GM18502 (cell line): ENCODE measurements around the gene NXN.
"Not testable (repeated sequence)": the region's sequence is repeated elsewhere in the genome, so short reads cannot be mapped to it uniquely, and the experiment has no call there.

Source experiments
- ATAC-seq: cut with Tn5 transposase; IDR thresholded peaks from one replicate; pipeline ENCODE4 v1.9.1; 2021; ENCODE audit warnings: mild to moderate bottlenecking; ENCODE audit not compliant: unreplicated experiment, poor library complexity

NXN gene

DNA sequence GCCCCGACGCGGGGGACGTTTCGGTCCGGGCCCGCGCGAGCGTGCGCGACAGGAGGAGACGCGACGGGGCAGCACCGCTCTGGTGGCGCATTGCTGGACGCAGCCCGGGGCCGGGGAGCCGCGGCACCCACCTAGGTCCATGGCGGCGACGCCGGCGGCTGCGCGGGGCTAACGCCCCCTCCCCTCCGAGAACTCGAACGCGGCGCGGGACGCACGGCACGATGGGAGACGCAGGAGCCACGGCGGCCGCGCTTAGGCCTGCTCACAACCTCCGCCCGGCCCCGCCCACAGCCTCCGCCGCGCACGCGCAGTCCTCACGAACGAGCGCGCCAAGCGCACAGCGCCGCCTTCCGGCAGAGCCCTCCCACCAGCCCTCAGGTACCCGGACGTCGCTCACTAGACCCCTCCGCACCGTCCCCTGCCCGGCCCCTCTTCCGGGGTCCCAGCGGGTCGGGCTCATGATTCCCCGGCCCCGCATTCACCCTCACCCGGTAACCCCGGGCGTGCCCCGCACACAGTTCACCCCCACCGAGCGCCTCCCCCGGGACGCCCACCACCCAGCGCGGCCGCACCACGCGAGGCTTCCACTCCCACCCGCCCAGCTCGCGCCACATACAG, 227.5 kb downstream of the NXN start, which contains the start of gene GEMIN4:
Gene GEMIN4, minus strand, starts transcription at position 263 of the 618 bp plus-strand sequence. Its CDS starts 122 bp downstream, at position 141.
- ATAC-seq = peak; percentile 83

DNA sequence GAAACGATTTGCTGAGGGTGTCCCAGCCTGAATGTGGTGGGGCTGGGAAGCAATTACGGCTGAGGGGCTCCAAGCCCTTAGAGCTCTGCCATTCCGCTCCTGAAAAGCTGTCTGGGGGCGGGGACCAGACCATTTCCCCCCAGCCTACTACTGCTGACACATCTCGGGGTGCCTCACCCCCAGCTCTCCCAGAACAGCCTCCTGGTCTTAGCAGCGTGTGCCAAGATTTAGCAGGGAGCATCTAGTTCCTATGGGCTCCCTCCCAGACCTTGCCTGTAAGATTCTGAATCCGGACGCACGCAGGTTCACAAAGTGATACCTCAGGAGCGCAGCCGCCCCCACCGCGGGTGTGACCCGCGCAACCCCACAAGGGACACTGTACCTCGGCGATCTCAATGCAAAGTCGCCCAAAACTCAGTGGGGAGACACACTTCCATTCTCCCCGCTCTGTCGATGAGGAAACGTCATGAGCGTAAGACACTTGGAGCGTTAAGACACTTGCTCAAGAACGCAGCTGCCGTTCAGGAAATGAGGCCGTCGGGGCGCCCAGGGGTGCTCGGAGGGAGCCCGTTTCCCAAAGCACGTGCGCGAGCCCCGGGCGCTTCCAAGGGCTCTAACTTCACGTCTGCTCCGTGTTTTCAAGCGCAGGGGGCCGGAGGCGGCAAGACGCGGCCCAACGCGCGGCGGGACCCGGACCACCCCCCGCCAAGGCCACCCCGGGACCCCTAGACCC, 228.1 kb downstream of the NXN start:
- ATAC-seq = peak; percentile 38

DNA sequence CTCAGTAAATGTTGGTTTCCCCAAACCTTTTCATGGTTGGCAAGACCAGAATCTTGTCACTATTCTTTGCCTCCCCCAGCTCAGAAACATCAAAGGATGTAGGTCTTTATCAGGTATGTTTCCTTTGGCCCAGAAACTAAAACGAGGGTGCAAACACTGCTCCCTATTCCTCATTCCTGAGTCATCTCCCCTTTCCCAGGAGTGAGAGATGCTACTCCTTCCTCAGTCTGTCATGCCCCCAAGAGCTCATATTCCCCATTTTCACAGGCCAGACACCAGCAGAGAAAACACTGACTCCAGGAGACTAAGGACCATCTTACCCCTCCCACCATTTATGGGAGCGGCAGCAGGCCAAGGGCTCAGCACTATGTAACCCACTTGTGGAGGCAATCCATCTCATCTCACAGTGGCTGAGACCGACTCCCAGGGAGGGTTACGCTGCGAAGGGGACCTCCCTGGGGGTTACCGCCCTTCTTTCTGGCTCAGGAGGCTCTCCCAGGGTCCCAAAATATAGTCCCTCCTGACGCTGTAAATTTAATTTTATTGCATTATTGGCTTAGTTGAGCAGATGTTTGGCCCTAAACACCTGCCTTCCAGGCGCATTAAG, 229.0 kb downstream of the NXN start:
- no peak for ATAC-seq

DNA sequence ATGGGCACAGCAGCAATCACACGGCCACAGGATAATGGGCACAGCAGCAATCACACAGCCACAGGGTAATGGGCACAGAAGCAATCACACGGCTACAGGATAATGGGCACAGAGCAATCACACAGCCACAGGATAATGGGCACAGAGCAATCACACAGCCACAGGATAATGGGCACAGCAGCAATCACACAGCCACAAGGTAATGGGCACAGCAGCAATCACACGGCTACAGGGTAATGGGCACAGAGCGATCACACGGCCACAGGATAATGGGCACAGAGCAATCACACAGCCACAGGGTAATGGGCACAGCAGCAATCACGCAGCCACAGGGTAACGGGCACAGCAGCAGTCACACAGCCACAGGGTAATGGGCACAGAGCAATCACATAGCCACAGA, 230.2 kb downstream of the NXN start:
- ATAC-seq = not testable (repeated sequence)
